Activated naive CD8-positive, alpha-beta T cell treated with anti-CD3 and anti-CD28 coated beads, Interleukin-2, amount 50 U/mL, for 24 hours (primary cell): Measurements from ENCODE around the gene CCP110.

Experiments
- ATAC-seq: fragments of 150-1000 bp; cut with Tn5 transposase; one replicate; pipeline ENCODE4 v1.10.0; 2021
- DNase-seq: peaks from one replicate; pipeline ENCODE4 v3.0.0; 2021
- H3K27ac Mint-ChIP-seq: one replicate; pipeline ENCODE4 v1.8.0; 2021; ENCODE audit warnings: mild to moderate bottlenecking, mixed read lengths
- H3K27me3 Mint-ChIP-seq: one replicate; pipeline ENCODE4 v1.8.0; 2021; ENCODE audit warnings: mixed read lengths
- H3K36me3 Mint-ChIP-seq: one replicate; pipeline ENCODE4 v1.8.0; 2021; ENCODE audit warnings: low read depth, mixed read lengths
- H3K4me1 Mint-ChIP-seq: one replicate; pipeline ENCODE4 v1.8.0; 2021; ENCODE audit warnings: mixed read lengths
- H3K4me3 Mint-ChIP-seq: one replicate; pipeline ENCODE4 v1.8.0; 2021; ENCODE audit warnings: mild to moderate bottlenecking, moderate library complexity, mixed read lengths
- H3K9me3 Mint-ChIP-seq: one replicate; pipeline ENCODE4 v1.8.0; 2021; ENCODE audit warnings: mixed read lengths

CCP110 gene

DNA sequence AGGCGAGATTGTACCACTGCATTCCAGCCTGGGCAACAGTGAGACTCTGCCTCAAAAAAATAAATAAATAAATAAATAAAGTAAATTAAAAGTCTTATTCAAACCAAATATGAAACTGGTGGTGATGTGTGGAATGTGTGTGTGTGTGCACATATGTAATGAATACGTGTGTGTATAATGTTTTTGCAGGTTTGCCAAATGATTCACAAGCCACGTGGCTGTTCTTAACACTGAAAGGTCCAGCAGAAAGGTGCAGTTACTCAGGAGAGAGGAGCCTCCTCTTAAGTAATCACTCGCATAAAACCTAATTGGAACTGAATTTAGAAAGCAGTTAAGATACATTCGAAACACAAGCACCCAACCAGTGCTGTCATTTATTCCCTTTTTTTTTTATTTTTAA lies 24.7 kb upstream of the CCP110 start:
- H3K27me3 Mint-ChIP-seq = no peaks in the 10 kb centered on the region
- H3K4me3 Mint-ChIP-seq = no peak overlapping the region
- H3K4me1 Mint-ChIP-seq = peaks cover 4% of the 10 kb centered on the region
- no peak overlapping the region for H3K27ac Mint-ChIP-seq
- DNase-seq = no peak
- H3K9me3 Mint-ChIP-seq = no peaks in the 10 kb centered on the region
- peaks cover 23% of the 10 kb centered on the region for H3K36me3 Mint-ChIP-seq
- no peak for ATAC-seq

DNA sequence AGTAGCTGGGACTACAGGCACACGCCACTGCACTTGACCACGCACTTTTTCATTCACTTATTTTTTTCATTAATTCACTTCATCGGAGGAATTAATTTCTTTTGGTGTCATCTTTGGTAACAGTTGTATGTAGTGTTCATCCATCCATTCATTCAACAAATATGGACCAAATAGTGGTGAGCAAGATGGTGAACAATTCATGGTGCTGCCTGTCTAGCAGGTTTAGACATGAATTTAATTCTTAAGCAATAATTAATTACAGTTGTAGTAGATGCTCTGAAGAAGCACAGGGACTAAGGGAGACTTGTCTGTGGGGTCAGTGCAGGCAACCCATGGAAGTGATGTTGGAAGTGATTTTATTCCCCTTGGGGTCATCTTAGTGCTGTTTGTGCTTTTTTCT lies 24.3 kb upstream of the CCP110 start:
- H3K27ac Mint-ChIP-seq = no peak overlapping the region

DNA sequence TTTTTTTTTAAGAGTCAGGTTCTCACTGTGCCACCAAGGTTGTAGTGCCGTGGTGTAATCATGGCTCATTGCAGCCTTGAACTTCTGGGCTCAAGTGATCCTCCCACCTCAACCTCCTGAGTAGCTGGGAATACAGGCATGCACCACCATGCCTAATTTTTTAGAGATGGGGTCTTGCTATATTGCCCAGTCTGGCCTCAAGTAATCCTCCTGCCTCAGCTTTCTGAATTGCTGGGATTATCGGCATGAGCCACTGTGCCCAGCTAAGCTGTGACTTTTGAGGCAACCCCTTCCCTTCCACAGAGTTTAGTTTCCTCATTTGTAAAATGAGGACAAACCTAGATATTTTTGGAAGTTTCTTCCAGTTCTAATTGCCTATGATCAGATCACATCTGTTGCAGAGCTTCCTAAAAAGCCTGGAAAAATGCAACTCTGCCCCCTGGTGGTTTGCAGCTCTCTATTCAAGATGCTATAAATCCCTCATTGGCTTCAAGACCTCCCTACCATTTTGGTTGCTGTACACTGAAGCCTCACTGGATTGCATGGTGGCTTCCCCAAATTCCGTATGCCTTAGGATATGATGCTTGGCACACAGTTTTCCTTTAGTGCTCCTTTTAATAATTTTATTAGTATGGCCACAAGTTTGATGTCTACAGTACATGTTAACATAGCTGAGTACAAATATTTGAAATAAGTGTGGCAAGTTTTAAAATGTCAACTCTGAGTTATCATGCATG lies 21.2 kb upstream of the CCP110 start:
- no peaks in the 10 kb centered on the region for H3K27me3 Mint-ChIP-seq

More for the DNA sequence above, 24.3 kb upstream of the CCP110 start:
- Mint-ChIP-seq H3K9me3 (no peaks in the 10 kb centered on the region), H3K4me3 (no peak overlapping the region), H3K4me1 (no peaks in the 10 kb centered on the region), H3K36me3 (peaks cover 28% of the 10 kb centered on the region), H3K27me3 (no peaks in the 10 kb centered on the region)
- no peak for ATAC-seq
- DNase-seq = no peak

DNA sequence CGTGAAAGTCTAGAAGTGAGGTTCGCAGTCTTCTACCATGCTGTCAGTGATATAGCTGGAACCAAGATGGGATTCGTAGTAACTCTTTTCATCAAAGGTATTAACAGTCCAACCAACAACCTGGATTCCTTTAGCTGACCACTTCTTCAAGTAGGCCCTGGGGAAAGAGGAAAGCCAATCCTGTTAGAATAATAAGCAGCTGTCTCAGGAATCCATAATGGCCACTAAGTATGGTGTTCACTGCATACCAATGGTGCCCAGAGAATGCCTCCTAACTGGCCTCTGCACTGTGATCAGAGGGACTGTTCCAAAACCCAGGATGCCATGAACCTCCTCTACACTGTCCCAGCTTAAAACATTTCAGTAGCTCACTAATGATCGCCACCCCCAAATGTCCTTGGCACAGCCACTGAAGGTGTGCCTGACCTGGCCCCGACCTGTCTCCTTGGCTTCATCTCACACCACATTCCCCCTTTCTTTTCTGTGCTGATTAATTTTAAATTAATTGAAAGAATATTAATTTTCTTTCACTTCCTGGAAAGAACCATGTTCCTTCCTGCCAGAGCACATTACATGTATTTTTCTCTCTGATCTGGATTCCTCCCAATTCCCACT lies 20.2 kb upstream of the CCP110 start:
- no peak overlapping the region for H3K4me3 Mint-ChIP-seq
- DNase-seq = no peak
- no peak overlapping the region for H3K27ac Mint-ChIP-seq
- ATAC-seq = no peak
- H3K27me3 Mint-ChIP-seq = no peaks in the 10 kb centered on the region
- peaks cover 47% of the 10 kb centered on the region for H3K36me3 Mint-ChIP-seq
- no peaks in the 10 kb centered on the region for H3K9me3 Mint-ChIP-seq
- no peaks in the 10 kb centered on the region for H3K4me1 Mint-ChIP-seq

More for the DNA sequence above, 21.2 kb upstream of the CCP110 start:
- H3K9me3 Mint-ChIP-seq = no peaks in the 10 kb centered on the region
- DNase-seq = peak; percentile 74
- ATAC-seq = peak; percentile 52
- H3K4me1 Mint-ChIP-seq = no peaks in the 10 kb centered on the region
- H3K27ac Mint-ChIP-seq = no peak overlapping the region
- H3K36me3 Mint-ChIP-seq = peaks cover 47% of the 10 kb centered on the region
- H3K4me3 Mint-ChIP-seq = no peak overlapping the region

DNA sequence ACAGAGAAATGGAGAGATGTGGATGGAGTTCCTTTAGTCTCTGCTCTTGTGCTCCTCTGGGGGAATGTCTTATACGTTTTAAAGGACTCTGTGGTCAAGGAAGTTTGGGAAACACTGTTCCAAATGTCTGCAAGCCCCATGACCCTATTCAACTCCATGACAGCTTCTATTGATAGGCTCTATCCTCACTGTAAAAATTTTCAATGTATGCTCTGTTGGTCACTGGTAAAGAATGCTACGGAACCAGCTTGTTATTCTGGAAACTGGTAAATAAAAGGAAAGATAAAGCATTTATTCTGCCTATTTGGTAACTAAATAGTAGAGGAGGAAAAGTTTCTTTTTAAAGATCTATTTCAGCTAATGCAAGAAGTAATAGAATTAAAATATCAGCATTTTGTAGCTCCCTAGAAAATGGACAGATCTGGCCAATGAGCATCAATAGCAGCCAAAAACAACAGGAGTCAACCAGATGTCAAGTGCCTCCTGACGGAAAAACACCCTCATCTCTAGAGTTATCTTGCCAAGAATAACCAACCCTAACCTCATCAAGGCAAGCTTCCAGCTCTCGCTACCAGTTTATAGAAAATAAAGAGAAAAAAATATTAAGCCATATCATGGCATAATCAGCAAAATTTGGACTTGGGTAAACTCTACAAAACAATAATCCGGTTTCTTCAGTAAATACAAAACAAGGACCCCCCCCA lies 18.0 kb upstream of the CCP110 start:
- ATAC-seq (no peak), DNase-seq (no peak)
- Mint-ChIP-seq H3K36me3 (peaks cover 44% of the 10 kb centered on the region), H3K9me3 (no peaks in the 10 kb centered on the region), H3K4me3 (no peak overlapping the region), H3K4me1 (no peaks in the 10 kb centered on the region), H3K27me3 (no peaks in the 10 kb centered on the region), H3K27ac (no peak overlapping the region)

DNA sequence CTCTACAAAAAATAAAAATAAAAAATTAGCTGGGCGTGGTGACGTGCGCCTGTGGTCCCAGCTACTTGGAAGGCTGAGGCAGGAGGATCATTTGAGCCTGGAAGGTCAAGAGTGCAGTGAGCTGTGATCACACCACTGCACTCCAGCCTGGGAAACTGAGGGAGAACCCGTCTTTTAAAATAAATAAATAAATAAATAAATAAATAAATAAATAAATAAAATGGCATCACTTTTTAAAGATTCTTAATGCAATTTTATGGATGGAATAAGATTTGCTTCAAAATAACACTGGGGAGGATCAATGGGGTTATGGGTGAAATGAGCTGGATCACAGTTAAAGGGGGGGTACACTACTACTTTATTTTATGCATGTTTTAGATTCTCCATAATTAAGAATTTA lies 16.8 kb upstream of the CCP110 start:
- ATAC-seq = no peak
- Mint-ChIP-seq H3K36me3 (peaks cover 44% of the 10 kb centered on the region), H3K4me3 (no peak overlapping the region), H3K4me1 (no peaks in the 10 kb centered on the region), H3K9me3 (no peaks in the 10 kb centered on the region), H3K27ac (no peak overlapping the region), H3K27me3 (no peaks in the 10 kb centered on the region)
- no peak for DNase-seq

DNA sequence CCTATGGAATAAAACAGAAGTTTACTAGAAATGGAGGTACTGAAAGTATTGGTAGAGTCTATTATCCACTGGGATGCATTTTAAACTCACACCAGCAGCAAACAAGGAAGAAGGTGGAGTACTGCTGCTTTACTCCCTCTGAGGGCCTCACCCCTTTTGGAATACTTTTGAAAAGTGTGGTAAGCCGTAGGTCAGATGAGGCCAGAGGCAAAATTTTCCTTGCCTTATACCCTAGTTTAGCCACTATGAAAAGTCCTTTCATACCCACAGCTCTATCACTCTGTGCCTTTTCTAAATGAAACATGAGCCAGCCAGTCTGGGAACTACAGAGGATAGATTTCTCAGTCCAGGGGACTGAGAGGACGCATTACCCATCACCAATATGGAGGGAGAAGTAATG lies 15.9 kb upstream of the CCP110 start:
- H3K4me3 Mint-ChIP-seq = no peak overlapping the region
- no peak overlapping the region for H3K27ac Mint-ChIP-seq
- no peaks in the 10 kb centered on the region for H3K9me3 Mint-ChIP-seq
- no peak for DNase-seq
- no peaks in the 10 kb centered on the region for H3K27me3 Mint-ChIP-seq
- ATAC-seq = no peak
- H3K4me1 Mint-ChIP-seq = no peaks in the 10 kb centered on the region
- peaks cover 42% of the 10 kb centered on the region for H3K36me3 Mint-ChIP-seq

DNA sequence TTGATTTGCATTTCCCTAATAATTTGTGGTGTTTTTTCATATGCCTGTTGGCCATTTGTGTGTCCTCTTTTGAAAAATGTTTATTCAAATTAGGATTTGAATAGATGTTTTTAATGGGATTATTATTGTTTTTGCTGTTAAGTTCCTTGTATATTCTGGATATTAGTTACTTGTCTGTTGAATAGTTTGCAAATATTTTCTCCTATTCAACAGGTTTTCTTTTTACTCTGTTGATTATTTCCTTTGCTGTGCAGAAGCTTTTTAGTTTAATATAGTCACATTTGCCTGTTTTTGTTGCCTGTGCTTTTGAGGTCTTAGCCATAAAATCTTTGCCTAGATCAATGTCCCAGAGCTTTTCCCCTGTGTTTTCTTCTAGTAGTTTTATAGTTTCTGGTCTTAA lies 11.4 kb upstream of the CCP110 start:
- no peak for DNase-seq
- H3K27me3 Mint-ChIP-seq = no peaks in the 10 kb centered on the region
- no peak overlapping the region for H3K4me3 Mint-ChIP-seq
- H3K4me1 Mint-ChIP-seq = peaks cover 14% of the 10 kb centered on the region
- H3K36me3 Mint-ChIP-seq = peaks cover 39% of the 10 kb centered on the region
- H3K27ac Mint-ChIP-seq = no peak overlapping the region
- H3K9me3 Mint-ChIP-seq = no peaks in the 10 kb centered on the region
- no peak for ATAC-seq

DNA sequence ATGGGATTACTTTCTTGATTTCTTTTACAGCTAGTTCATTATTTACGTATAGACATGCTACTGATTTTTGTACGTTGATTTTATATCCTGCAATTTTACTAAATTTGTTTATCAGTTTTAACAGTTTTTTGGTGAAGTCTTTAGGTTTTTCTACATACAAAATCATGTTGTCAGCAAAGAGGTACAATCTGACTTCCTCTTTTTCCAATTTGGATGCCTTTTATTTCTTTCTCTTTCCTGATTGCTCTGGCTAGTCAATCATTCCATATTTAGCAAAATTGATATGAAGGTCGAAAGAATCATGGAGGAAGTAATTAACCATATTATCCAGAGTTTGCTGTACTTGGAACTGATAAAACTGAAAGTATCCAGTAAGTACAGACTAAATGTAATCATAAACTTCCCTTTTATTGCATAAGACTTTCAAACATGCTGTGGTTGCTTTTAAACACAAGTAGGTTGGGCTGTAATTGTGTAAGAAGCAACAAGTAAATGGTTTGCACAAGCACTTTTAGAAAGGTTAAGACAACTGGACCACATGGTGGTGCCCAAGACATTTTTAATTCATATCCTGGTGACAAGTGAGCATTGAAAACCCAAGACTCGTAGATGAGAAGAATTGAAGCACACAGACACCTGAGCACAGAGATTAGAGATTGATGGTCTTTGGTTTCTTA lies 10.2 kb upstream of the CCP110 start:
- Mint-ChIP-seq H3K4me1 (peaks cover 23% of the 10 kb centered on the region), H3K9me3 (no peaks in the 10 kb centered on the region), H3K36me3 (peaks cover 42% of the 10 kb centered on the region), H3K27ac (no peak overlapping the region), H3K4me3 (no peak overlapping the region), H3K27me3 (no peaks in the 10 kb centered on the region)
- DNase-seq (no peak), ATAC-seq (no peak)

DNA sequence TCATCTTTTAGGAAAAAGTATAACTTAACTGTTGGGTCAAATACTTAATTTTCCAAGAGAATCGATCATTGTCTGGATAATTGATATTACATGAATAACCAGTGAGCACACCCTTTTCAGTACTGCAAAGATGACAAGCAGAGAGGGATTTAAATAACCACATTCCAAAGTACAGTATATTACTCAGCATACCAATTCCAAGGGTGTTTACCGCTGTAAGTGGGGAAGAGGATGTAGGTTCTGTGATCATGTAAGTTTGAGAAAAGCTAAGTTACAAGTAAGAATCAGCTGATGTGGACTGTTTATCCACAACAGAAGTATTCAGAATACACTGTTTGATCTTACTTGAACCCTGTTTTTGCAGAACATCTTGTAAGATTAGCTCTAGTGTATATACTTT lies 8.0 kb upstream of the CCP110 start:
- Mint-ChIP-seq H3K27ac (no peak overlapping the region), H3K9me3 (no peaks in the 10 kb centered on the region), H3K27me3 (no peaks in the 10 kb centered on the region), H3K4me1 (peaks cover 35% of the 10 kb centered on the region), H3K4me3 (no peak overlapping the region), H3K36me3 (peaks cover 42% of the 10 kb centered on the region)
- DNase-seq = no peak
- ATAC-seq = no peak

DNA sequence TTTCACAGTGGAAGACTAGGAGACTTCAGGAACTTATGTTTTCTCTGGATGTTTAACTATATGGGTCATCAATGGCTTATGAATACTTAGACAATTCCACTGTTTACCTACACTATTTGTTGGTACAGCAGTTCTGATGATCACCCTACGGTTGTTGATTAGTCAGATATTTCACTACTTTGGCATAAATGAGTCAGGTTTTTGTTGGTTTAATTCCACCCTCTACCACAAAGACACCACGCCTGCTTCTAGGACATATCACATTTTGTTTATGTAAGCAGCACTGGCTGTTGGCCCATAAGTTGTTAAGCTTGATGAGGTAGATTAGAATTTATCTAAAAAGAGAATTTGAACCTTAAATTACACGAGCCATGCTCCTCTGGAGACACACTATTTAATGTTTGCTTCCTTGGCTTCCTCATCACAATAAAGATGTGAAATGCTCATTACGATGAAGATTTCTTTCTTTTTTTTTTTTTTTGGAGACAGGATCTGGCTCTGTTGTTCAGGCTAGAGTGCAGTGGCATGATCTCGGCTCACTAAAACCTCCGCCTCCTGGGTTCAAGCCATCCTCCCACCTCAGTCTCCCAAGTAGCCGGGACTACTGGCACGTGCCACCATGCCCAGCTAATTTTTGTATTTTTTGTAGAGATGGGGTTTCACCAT lies 6.2 kb upstream of the CCP110 start:
- Mint-ChIP-seq H3K36me3 (peaks cover 34% of the 10 kb centered on the region), H3K27me3 (no peaks in the 10 kb centered on the region), H3K9me3 (no peaks in the 10 kb centered on the region), H3K4me1 (peaks cover 47% of the 10 kb centered on the region), H3K27ac (peak overlapping the region; percentile 28), H3K4me3 (no peak overlapping the region)
- no peak for DNase-seq
- ATAC-seq = no peak

DNA sequence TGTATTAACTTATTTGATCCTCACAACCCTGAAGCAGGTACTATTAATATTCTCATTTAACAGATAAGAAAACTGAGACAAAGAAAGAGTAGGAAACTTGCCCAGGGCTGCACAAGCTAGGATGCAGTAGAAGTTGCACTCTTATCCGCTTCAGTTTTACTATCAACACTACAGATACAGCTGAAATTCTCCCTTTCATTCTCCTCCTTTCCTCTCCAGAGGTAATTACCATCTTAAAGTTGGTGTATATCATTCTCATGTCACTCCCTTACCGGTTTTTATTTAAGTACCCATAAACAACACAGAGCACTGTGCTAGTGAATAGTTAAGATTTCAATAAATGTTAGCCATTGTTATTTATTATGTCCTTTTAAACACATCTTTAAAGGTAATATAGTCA lies 5.4 kb upstream of the CCP110 start:
- no peak overlapping the region for H3K27ac Mint-ChIP-seq
- H3K4me3 Mint-ChIP-seq = no peak overlapping the region
- H3K27me3 Mint-ChIP-seq = no peaks in the 10 kb centered on the region
- no peaks in the 10 kb centered on the region for H3K9me3 Mint-ChIP-seq
- H3K4me1 Mint-ChIP-seq = peaks cover 52% of the 10 kb centered on the region
- DNase-seq (no peak), ATAC-seq (no peak)
- peaks cover 32% of the 10 kb centered on the region for H3K36me3 Mint-ChIP-seq

DNA sequence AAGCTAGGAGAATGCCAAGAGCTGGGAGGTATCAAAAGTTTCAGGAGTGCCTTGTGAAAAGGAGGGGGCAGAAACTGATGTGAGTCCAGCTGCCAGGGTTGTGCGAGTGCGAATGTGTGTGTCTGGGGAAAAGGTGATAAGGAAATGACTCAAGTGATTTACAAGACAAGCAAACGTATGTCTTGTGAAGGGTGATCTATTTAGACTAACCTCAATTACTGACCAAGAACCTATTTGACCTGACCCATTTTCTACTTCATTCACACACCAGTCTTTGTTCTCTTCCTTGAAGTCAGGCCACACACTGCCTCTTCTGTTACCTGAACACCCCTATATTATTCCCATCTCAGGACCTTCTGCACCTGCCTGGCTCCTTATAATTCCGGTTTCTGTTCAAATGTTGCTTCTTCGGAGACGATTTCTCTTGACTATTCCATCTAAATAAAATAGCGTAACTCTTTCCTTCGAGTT lies 2.8 kb upstream of the CCP110 start:
- Mint-ChIP-seq H3K9me3 (no peaks in the 10 kb centered on the region), H3K27ac (peak overlapping the region; percentile 87), H3K36me3 (peaks cover 19% of the 10 kb centered on the region), H3K4me1 (peaks cover 61% of the 10 kb centered on the region), H3K27me3 (no peaks in the 10 kb centered on the region), H3K4me3 (peak overlapping the region; percentile 93)
- DNase-seq (no peak), ATAC-seq (no peak)
